ENCODE results near the gene LY6G6F. TPM values are rescaled to one million over a fixed set of nuclear protein-coding genes. Genes with fewer than 3 reads are reported as not detected.
"Not testable (repeated sequence)": the region's sequence is repeated elsewhere in the genome, so short reads cannot be mapped to it uniquely, and the experiment has no call there.

LY6G6F gene
- total and polyA plus RNA-seq, 2 donors: not detected

- WGBS: under 1% methylated on average over 54 of the region's 54 CpGs
Measured at GRCh38 chr6:31702819-31703716, 3.6 kb upstream of the LY6G6F start, which contains the start of gene ABHD16A. ABHD16A (minus strand) TSS chr6:31703324; CDS start chr6:31703281, 43 bp downstream.

GRCh38 chr6:31705931-31706330 lies 735 bp upstream of the LY6G6F start:
- Histone ChIP-seq H3K36me3 (ENCODE audit: insufficient read depth) (no peaks in the 10 kb centered on the region), H3K27ac (ENCODE audit: low read depth) (no peak overlapping the region), H3K4me1 (ENCODE audit: insufficient read depth) (no peaks in the 10 kb centered on the region), H3K4me3 (ENCODE audit: low read depth, low read length) (no peak overlapping the region)
- DNase-seq (ENCODE audit: extremely low spot score): no peak
- 91% methylated on average over 6 of the region's 6 CpGs for WGBS

More at GRCh38 chr6:31702819-31703716, 3.6 kb upstream of the LY6G6F start, which contains the start of gene ABHD16A:
- H3K4me1 ChIP-seq (ENCODE audit: insufficient read depth): no peaks in the 10 kb centered on the region
- peak within 1 kb of the TSS; percentile 97 for H3K27ac ChIP-seq (ENCODE audit: low read depth)
- DNase-seq (ENCODE audit: extremely low spot score): peak; percentile 97
- H3K36me3 ChIP-seq (ENCODE audit: insufficient read depth): no peaks in the 10 kb centered on the region
- peak within 1 kb of the TSS; percentile 70 for H3K4me3 ChIP-seq (ENCODE audit: low read depth, low read length)

- Histone ChIP-seq H3K4me3 (ENCODE audit: low read depth, low read length) (no peak overlapping the region), H3K27ac (ENCODE audit: low read depth) (no peak overlapping the region), H3K4me1 (ENCODE audit: insufficient read depth) (no peaks in the 10 kb centered on the region), H3K36me3 (ENCODE audit: insufficient read depth) (no peaks in the 10 kb centered on the region)
- 88% methylated on average over 10 of the region's 10 CpGs for WGBS
- no peak for DNase-seq (ENCODE audit: extremely low spot score)
Measured at GRCh38 chr6:31707701-31708100, 1.0 kb downstream of the LY6G6F start.

- Histone ChIP-seq H3K4me3 (ENCODE audit: low read depth, low read length) (no peak overlapping the region), H3K4me1 (ENCODE audit: insufficient read depth) (no peaks in the 10 kb centered on the region), H3K27ac (ENCODE audit: low read depth) (no peak overlapping the region), H3K36me3 (ENCODE audit: insufficient read depth) (no peaks in the 10 kb centered on the region)
- 93% methylated on average over 3 of the region's 3 CpGs for WGBS
- DNase-seq (ENCODE audit: extremely low spot score): no peak
Measured at GRCh38 chr6:31708224-31708623, 1.6 kb downstream of the LY6G6F start.

GRCh38 chr6:31709157-31709556 lies 2.5 kb downstream of the LY6G6F start:
- H3K27ac ChIP-seq (ENCODE audit: low read depth); H3K4me3 ChIP-seq (ENCODE audit: low read depth, low read length); H3K36me3 ChIP-seq (ENCODE audit: insufficient read depth); H3K4me1 ChIP-seq (ENCODE audit: insufficient read depth); DNase-seq (ENCODE audit: extremely low spot score): not testable (repeated sequence)
- WGBS: 91% methylated on average over 11 of the region's 11 CpGs

GRCh38 chr6:31710523-31711219 lies 4.0 kb downstream of the LY6G6F start:
- no peak for DNase-seq (ENCODE audit: extremely low spot score)
- WGBS: 60% methylated on average over 5 of the region's 5 CpGs
- Histone ChIP-seq H3K4me1 (ENCODE audit: insufficient read depth) (no peaks in the 10 kb centered on the region), H3K4me3 (ENCODE audit: low read depth, low read length) (no peak overlapping the region), H3K36me3 (ENCODE audit: insufficient read depth) (no peaks in the 10 kb centered on the region), H3K27ac (ENCODE audit: low read depth) (no peak overlapping the region)

- no peaks in the 10 kb centered on the region for H3K36me3 ChIP-seq (ENCODE audit: insufficient read depth)
- H3K4me3 ChIP-seq (ENCODE audit: low read depth, low read length): no peak overlapping the region
- no peak for DNase-seq (ENCODE audit: extremely low spot score)
- no peak overlapping the region for H3K27ac ChIP-seq (ENCODE audit: low read depth)
- 67% methylated on average over 8 of the region's 8 CpGs for WGBS
- H3K4me1 ChIP-seq (ENCODE audit: insufficient read depth): no peaks in the 10 kb centered on the region
Measured at GRCh38 chr6:31711233-31711632, 4.6 kb downstream of the LY6G6F start.

- Histone ChIP-seq H3K36me3 (ENCODE audit: insufficient read depth) (no peaks in the 10 kb centered on the region), H3K4me1 (ENCODE audit: insufficient read depth) (no peaks in the 10 kb centered on the region), H3K4me3 (ENCODE audit: low read depth, low read length) (no peak overlapping the region), H3K27ac (ENCODE audit: low read depth) (no peak overlapping the region)
- DNase-seq (ENCODE audit: extremely low spot score): no peak
- WGBS: 90% methylated on average over 8 of the region's 8 CpGs
Measured at GRCh38 chr6:31712296-31712695, 5.6 kb downstream of the LY6G6F start.

GRCh38 chr6:31713465-31713864 lies 6.8 kb downstream of the LY6G6F start:
- Histone ChIP-seq H3K4me3 (ENCODE audit: low read depth, low read length) (no peak overlapping the region), H3K4me1 (ENCODE audit: insufficient read depth) (no peaks in the 10 kb centered on the region), H3K36me3 (ENCODE audit: insufficient read depth) (no peaks in the 10 kb centered on the region), H3K27ac (ENCODE audit: low read depth) (no peak overlapping the region)
- no peak for DNase-seq (ENCODE audit: extremely low spot score)
- WGBS: 72% methylated on average over 4 of the region's 4 CpGs

- DNase-seq (ENCODE audit: extremely low spot score): no peak
- 51% methylated on average over 5 of the region's 5 CpGs for WGBS
- Histone ChIP-seq H3K4me1 (ENCODE audit: insufficient read depth) (no peaks in the 10 kb centered on the region), H3K4me3 (ENCODE audit: low read depth, low read length) (no peak overlapping the region), H3K36me3 (ENCODE audit: insufficient read depth) (no peaks in the 10 kb centered on the region), H3K27ac (ENCODE audit: low read depth) (no peak overlapping the region)
Measured at GRCh38 chr6:31713991-31714684, 7.5 kb downstream of the LY6G6F start.

GRCh38 chr6:31715022-31715958 lies 8.6 kb downstream of the LY6G6F start, which contains the start of gene LY6G6D:
LY6G6D (plus strand) TSS chr6:31715348; CDS start chr6:31715356, 8 bp downstream.
- H3K4me3 ChIP-seq (ENCODE audit: low read depth, low read length): no peak within 1 kb of the TSS
- WGBS: 43% methylated on average over 16 of the region's 16 CpGs
- H3K4me1 ChIP-seq (ENCODE audit: insufficient read depth): no peaks in the 10 kb centered on the region
- no peak within 1 kb of the TSS for H3K27ac ChIP-seq (ENCODE audit: low read depth)
- no peaks in the 10 kb centered on the region for H3K36me3 ChIP-seq (ENCODE audit: insufficient read depth)
- no peak for DNase-seq (ENCODE audit: extremely low spot score)

GRCh38 chr6:31717499-31718222 lies 11.0 kb downstream of the LY6G6F start:
- H3K4me3 ChIP-seq (ENCODE audit: low read depth, low read length): no peak overlapping the region
- no peaks in the 10 kb centered on the region for H3K36me3 ChIP-seq (ENCODE audit: insufficient read depth)
- 76% methylated on average over 10 of the region's 10 CpGs for WGBS
- H3K4me1 ChIP-seq (ENCODE audit: insufficient read depth): no peaks in the 10 kb centered on the region
- no peak for DNase-seq (ENCODE audit: extremely low spot score)
- no peak overlapping the region for H3K27ac ChIP-seq (ENCODE audit: low read depth)

Data from urinary bladder (tissue), 4 donors.